HG02610 (cell line): Measurements from ENCODE around the gene KCNA2.

Experiments used
- ATAC-seq: cut with Tn5 transposase; IDR thresholded peaks from one replicate; pipeline ENCODE4 v1.9.1; 2021; ENCODE audit warnings: mild to moderate bottlenecking, moderate library complexity; ENCODE audit not compliant: unreplicated experiment

Gene KCNA2

DNA sequence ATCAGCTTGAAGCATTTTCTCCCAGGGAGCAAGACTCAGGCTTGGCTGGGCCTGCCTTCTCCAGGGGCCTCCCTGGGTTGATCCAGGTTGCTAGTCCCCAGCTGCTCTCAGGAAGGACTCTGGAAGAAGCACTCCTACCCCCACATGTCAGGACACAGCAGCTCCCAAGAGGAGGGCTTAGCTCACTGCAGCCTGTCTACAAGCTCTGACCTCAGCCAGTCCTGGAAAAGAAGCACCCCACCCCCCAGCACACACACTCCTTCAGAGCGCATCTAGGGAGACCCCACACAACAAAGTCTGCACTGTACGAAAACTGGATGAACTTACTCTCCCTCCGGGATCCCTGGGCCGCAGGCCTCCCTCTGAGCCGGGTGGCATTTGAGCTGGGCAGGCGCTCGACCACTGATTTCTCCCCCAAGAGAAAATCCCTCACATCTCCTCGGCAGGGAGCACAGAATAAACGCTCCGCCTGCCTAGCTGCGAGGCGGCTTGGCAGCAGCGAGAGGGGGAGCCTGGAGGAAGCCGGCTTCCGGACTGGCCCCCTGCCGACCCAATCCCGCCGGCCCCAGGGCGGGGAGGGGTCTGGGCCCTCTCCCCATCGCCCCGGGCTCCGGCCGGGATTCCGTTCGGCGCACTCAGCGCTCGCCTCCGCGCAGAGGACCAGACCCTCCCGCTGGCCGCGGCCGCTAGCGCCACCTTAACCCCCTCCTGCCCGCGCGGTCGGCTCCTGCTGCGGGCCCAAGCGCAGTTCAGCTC is at the start of gene KCNA2:
Gene KCNA2 (minus strand): TSS at position 458 of the 756 bp plus-strand sequence. CDS start 1,576 bp downstream, outside the sequence.
- ATAC-seq: no peak

DNA sequence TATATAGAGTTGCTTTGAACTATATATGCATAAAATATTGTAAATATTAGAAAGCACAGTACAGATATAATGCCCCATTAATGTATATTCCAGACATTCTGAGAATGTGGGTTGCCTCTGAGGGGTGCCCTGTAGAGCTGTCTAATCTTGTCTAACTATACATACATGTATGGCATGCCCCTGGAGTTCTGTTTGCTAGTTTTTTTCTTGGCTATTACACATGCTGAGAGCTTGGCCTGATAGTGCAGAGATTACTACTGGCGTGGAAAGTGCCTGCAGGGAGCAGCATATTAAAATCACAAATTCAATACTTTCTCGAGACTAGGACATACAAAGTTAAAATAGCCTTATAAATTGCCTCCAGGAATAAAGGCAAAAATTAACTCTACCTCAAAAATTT is 44.5 kb upstream of the KCNA2 start:
- no peak for ATAC-seq

DNA sequence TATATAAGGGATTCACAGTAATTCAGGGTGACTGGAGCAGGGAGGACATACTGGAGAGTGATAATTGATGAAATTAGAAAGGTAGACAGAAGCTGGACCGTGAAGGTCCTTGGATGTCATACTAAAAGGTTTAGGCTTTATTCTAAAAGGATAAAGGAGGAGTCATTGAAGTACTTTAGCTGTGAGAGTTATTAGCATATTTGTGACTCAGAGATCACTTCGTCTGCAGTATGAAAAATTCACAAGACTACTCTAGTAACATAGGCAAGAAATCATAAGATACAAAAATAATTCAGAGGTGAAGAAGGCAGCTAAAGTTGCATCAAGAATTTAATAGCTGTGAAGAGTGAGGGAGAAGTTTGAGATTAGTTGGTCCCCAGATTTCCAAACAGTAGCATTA is 42.3 kb upstream of the KCNA2 start:
- ATAC-seq: no peak

DNA sequence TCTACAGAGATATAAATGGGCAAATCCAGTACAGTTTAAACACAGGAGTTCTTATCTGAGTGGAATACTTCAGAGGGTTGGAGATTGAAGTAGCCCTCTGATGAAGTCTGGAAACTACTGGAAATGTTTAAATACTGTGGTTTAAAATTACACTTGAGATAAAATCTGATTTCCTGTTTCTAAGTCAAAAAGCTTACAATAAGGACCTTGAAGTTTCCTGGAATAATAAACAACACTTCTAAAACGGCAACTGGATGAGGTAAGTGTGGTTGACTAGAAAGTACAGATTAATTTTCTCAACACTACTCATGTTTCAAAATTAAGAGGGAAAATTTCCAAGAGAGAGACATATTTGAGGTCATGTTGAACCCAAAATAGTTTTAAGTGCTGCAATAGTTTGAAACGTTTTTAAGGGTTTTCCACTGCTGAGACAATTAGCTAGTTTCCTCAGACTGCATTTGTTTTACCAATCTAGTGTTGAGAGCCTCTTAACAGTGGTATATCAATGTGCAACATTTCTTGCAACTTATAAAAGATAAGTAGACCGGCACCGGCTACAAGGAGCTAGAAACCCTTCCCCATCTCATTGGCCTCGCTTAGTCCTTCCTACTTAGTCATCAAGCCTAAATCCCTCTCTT is 41.2 kb upstream of the KCNA2 start:
- peak; percentile 33 for ATAC-seq

DNA sequence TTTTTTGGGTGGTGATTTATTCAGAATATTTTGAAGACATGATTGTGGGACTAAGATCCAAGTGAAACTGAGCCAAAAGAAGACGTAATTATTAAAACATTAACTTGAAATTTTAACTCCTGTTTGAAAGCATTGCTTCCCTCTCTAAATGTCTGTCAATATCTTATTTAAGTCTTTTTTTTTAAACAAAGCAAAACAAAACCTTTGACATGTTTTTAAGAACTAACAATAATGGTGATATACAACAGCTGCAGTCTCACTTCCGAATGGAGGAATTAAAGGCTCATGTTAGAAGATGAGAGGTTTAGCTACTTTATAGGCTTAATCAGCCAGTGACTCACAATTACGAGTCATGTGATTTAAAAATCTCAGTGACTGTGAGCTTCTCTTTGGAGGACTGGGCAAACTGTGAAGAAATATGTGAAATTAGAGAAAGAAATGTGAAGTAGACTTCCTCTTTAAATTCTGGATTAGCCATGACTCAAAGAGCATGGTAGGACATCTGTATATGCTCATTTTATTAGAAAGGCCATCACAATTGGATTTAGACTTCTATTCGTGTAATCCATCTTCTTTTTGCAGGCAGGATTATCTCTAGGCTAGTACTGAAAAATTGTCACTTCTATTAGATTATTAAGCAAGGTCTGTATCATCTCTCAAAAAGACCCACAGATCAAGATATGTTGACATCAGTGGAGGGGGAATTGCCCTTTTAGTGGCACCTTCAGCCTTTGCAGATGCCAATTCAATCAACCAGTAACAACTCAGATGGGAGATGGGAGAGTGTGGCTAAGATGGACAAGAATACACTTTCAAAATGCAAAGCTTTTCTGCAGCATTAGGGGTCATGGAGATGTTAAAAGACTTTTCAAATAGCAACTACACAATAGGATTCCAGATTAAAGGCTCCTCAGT is 39.9 kb upstream of the KCNA2 start:
- no peak for ATAC-seq

DNA sequence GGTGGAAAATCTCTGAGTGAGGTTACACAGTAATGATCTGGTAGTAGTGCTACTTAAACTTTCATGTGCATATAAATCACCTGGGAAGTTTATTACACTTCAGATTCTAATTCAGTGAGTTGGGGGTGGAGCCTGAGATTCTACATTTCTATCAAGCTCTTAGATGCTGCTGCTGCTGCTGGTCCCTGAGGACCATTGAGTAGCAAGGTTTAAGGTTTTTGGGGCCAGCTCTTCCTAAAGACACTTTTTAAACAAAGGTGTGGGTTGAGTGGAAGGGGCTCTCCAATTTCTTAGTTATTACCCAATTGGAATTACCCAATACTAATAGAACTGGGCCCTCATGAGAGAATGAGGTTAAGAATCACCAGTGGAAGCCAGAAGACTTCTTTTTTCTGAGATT is 39.1 kb upstream of the KCNA2 start:
- peak; percentile 46 for ATAC-seq

DNA sequence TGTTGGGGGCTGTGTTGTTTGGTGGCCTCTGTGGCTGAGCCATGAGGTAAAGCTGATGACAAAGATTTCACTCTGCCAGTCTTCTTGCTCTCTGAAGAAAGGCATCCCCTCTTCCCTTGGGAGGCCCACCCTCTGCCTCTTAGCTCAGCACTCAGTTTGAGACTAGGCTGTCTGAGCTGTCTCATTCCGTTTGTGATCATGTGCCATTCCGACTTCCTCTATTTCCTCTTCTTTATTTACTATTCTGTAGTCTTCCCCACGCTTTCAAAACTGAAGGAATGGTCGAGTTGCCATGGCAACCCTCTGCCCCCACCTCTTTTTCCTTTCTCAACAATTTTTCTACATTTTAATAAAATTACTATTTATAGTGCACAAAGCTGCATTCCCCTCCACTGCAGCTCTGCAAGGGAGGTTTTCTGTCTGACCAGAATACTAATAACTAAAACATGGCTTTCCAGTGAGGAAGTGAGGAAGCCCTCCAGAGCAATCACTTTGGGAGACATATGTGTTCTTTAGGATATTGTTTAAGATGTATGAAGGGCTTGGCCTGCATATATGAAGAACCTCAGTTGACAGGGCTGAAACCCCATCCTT is 37.8 kb upstream of the KCNA2 start:
- ATAC-seq: peak; percentile 43

DNA sequence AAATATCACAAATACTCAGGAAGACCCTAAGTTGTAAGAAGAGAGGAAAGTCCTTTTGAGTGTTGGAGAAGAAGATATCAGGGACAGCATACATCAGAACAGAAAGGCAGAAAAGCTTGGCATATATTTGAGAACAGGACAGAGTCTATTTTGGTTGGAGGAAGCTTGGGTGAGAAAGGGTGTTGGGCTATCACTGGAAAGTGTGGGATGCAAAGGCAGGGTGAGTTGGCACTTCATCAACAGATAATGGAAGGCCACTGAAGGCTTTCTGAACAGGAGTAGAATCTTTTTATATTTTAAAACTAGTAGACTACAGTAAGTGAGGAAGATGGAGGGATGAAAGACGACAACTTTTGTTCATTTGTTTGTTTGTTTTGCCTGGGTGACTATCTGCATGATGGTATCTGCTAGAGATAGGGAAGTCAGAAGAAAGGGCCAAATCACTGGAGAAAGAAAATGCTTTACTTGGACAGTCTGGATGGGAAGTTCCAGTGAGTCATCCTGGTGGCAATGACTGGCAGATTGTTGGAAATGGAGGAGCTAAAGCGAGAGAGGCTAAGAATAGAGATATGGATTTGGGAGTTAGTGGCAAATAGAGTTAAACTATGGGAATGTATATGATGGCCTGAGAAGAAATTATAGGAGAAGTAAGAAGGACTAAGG is 33.7 kb upstream of the KCNA2 start:
- ATAC-seq: no peak

DNA sequence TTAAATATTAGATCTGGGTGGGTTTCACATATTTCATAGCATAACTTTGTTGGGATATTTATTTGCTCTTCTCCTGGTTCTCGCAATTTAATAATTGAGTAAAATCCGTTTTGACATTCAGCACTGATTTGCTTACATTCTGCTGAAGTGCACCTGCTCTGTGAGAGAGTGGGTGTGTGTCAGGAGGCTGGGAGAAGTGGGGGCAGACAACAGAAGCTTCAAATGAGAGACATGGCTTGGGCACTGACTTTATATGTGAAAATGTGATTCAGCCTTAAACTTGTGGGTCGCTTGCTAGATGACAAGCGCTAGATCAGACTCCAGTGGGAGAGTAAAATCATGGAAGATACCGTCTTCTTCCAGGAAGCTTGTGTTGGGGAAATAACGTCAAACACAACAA is 32.4 kb upstream of the KCNA2 start:
- no peak for ATAC-seq

DNA sequence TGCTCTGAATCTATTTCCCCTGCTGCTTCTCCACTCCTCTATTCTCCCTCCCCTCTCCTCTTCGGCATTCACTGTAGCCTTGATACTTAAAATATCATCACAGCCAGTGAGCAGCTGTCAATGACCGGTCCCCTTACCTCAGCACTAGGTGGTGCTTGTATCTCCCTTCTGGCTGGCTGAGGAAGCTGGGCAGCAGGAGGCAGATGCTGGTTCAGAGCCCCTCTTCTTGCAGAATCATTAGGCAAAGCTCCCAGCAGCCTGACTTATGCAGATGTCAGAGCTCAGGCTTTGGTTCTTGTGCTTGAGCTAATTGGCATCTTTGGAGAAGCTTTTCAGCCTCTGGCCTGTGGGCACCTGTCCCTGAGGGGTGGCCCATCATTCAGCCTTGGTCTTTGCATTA is 31.9 kb upstream of the KCNA2 start:
- no peak for ATAC-seq

DNA sequence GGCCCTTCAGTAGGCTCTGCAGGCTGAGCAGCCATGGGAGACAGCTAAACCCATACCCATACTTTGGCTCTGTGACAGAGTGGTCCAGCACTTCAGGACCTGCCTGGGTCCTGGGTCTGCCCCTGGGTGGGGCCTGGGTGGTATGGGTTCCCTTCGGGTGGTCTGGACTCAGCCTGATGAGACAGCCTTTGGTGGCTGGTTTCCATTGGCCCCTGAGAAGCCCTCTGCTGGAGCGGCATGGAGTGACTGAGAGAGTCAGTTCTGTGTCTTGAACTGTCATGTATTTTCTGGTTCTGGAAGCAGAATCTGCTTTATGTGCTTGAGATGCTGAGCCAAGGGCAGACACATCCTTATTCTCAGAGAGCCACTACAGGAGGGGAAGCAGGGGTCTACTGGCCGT is 31.3 kb upstream of the KCNA2 start:
- no peak for ATAC-seq

DNA sequence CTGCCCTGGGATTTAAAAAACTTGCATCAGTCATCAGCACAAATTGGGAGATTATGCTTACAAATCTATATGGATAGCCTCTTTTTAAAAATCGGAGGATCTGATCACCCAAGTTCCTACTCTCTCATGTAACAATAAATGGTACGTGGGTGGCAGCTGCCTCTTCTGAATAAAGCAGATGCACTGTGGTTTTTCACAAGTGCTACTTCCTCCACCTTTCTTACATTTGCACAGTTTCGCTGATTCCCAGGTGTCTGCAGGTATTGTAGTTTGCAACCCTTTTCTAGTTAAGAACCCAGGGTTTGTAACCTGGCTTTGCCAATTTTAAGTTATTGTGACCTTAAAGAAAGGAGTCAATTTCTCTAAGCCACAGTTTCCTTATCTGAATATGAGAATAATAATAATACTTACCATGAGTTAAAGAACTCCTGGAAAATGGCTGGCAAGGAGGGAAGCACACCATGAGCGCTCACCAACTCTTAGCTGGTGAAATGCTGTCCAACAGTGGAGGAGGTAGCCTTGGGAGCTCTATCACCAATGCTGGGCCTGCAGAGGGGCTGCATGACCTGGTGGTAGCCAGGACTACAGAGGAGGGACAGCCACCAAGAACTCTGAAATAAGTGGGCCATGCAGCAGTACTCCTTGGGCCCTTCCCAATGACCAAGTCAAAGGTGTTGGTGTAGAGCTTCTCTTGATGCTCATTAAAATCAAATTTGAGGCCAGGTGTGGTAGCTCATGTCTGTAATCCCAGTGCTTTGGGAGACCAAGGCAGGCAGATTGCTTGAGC is 30.2 kb upstream of the KCNA2 start:
- ATAC-seq: no peak

DNA sequence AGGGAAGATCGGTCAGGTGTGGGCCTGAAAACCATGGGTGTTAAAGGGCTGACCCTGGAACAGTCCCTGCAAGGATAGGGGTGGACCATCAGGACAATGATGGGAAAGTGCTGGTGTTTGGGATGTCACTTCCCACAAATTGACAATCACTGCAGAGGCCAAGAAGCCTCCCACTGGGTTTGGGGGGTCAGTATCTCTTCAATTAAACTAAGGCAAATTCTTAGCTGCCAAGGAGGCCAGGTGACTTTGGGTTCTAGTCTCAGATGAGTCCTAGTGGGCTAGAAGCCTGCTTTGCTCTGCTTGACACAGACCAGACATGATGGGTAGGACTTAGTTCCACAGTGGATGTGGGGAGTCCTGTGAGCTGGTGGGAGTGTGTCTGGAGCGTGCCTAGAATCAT is 29.3 kb upstream of the KCNA2 start:
- no peak for ATAC-seq

DNA sequence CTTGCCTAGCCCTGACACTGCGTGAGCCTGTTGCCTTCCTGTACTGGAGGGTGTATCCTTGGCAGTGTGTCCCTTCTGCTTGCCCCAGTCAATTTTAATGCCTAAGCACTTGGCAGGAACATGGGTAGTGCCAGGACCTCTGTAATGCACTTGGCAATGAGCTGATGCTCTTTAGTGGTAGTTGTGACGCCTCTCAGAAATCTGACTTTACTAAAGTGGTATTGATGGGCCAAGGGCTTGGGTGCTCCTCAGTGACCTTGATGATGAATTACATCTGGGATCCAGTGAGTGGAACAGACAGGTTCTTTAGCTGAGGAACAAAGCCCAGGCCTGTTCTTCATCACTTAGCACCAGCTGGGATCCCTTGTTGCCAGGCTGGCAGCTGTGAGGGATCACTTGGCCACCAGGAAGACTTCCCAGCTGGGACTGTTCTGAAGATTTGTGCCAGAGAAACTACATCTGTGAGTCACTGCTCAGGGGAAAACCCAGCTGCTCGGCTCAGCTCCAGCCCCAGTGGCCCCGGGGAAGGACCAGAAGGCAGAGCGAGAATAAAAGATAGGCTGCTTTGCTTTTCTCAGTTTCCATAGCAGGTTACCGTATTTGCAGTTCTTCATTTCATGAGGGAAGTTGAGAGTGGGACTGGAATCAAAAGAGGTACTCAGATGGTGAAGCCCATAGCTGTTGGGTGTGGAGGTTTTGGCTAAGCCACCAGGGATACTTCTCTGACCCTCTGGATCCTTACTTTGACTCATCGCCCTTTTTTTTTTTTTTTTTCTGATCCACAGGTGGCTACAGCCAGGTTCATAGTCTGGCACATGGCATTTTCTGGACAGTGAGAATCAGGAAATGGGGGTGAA is 28.5 kb upstream of the KCNA2 start:
- ATAC-seq: peak; percentile 71

DNA sequence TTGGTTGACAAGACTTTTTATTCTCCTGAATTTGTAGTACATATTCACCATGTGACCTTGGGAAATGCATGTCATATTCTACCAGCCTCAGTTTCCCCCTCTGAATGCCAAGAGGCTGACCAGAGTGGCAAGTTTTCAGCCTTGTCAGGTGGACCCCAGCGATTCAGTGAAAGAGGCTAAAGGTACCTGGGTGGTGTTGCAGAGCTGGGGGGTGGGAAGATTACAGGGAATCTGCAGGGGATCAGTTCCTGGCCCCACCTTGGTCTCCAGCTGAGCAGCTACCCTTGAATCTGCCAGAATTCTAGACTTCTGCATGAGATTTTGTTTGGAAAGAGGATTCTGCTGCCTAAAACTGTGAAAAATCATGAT is 27.9 kb upstream of the KCNA2 start:
- no peak for ATAC-seq

DNA sequence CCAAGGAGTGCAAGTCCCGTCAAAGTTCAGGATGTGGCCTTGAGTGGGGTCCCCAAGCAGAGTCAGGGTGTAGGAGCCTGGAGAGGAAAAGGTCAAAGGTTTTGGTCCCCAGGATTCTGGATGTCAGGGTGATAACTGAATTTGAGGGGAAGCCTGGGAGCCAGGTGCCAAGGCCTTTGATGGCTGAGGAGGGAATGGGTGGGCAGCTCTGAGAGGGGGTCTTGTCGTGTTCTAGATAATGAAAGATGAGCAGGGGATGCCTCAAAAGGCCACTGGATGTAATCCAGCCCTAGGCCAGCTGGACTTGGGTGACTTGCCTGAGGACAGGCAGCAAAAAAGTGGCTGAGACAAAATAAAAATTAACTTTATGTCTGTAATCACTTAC is 27.5 kb upstream of the KCNA2 start:
- ATAC-seq: no peak

DNA sequence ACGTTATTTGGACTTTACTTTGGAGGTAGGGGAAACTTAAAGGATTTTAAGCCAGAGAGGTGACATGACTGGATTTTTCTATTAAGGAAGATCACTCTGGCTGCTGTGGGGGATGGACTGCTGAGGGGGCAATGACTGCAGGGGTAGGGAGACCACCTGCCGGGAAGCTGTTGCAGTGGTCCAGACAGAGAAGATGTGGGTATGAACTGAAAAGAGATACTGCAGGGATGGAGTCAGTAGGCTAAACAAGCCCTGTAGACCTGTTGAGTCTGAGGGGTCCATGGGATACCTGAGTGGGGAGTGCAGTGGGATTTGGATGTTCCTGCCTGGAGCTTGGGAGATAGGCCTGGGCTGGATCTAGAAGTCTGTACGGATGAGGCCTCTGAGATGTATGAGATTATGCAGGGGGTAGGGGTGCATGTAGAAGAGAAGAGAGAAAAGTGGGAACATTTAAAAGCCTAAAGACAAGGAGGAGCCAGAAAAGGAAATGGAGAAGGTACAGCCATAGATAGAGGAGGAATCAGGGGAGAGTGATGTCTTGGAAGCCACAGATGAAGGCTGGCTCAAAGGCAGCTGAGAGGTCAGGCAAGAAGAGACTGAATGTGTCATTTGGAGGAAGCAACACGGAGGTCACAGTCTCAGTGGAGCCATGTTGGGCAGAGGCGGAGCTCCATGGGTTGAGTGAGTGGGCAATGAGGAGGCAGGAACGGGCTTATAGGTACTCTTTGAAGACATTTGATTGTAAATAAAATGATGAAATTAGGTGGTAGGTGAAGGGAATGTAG is 25.9 kb upstream of the KCNA2 start:
- ATAC-seq: no peak
